ENCODE results near the gene MYO1B. TPM values are rescaled to one million over a fixed set of nuclear protein-coding genes. Genes with fewer than 3 reads are reported as not detected.

The MYO1B gene
- total RNA-seq, 1 donor from 2014 or later, result 157 TPM

DNA sequence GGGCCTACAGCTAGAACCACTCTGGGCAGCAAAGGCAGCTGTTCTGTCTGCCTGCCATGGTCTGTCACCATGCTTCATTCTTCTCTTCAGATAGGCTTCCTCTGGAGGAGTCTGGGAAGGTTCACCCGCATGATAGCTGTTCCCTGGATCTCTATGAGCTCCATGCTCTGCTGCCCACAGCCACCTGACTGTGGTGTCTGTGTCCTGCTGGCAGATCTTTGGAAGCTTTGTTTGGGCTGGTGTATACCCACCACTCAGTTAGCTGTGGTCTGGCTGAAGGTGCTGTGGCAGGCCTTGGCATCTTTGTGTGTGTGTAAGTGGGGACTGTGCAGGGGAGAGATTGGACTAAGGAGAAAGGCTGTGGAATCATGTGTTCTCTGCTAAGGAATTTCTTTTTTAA is 23.4 kb downstream of the MYO1B start:
- DNase-seq (ENCODE audit: low spot score, unreplicated experiment), result no peak
- Mint-ChIP-seq H3K9me3 (ENCODE audit: low read depth) (no peaks in the 10 kb centered on the region), H3K4me3 (ENCODE audit: low read depth) (no peak overlapping the region), H3K36me3 (ENCODE audit: insufficient read depth) (no peaks in the 10 kb centered on the region), H3K27ac (no peak overlapping the region), H3K27me3 (no peaks in the 10 kb centered on the region), H3K4me1 (ENCODE audit: low read depth) (peaks cover 23% of the 10 kb centered on the region)
- TF ChIP-seq, protein P1, sequence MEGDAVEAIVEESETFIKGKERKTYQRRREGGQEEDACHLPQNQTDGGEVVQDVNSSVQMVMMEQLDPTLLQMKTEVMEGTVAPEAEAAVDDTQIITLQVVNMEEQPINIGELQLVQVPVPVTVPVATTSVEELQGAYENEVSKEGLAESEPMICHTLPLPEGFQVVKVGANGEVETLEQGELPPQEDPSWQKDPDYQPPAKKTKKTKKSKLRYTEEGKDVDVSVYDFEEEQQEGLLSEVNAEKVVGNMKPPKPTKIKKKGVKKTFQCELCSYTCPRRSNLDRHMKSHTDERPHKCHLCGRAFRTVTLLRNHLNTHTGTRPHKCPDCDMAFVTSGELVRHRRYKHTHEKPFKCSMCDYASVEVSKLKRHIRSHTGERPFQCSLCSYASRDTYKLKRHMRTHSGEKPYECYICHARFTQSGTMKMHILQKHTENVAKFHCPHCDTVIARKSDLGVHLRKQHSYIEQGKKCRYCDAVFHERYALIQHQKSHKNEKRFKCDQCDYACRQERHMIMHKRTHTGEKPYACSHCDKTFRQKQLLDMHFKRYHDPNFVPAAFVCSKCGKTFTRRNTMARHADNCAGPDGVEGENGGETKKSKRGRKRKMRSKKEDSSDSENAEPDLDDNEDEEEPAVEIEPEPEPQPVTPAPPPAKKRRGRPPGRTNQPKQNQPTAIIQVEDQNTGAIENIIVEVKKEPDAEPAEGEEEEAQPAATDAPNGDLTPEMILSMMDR (IDR thresholded peaks at IDR 0.05; ENCODE audit: unreplicated experiment), result no peak

DNA sequence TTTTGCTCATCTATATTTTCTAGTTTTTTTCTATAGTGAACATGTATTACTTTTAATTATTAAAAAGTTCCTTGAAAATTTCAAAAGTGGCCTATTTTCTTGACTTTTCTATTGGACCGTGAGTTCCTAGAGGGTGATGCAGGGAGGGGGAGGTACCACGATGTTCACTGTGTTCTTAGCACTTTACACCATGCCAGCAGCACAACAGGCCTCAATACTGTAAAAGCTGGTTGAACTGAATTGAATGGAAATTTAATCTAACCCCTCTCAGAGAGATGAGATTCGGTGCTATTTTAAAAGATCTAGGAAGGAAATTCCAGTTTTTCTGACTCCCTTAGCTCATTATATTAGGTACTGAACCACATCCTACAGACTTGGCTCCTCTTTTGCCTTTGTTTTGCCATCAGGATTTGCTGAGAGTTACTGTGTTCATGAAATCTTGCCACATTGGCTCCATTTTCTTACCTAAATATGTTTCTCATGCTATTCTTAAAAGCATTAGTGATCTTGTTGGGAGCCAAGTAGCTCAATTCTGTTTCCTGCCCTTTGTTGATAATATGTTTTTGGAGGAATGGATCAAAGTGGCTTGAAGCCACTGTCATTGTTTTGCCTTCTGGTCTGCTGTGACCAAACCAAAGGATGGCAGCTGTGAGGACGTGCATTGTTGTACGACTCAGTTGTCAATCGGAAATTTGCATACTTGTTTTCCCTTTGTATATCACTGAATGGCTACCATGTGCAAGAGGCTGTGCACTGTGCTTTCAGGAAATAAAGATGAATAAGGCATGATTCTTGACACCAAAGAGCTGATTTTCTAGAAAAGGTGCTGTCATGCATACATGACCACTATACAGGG is 25.3 kb downstream of the MYO1B start:
- Mint-ChIP-seq H3K9me3 (ENCODE audit: low read depth) (no peaks in the 10 kb centered on the region), H3K27me3 (no peaks in the 10 kb centered on the region), H3K36me3 (ENCODE audit: insufficient read depth) (no peaks in the 10 kb centered on the region), H3K4me1 (ENCODE audit: low read depth) (peaks cover 19% of the 10 kb centered on the region), H3K4me3 (ENCODE audit: low read depth) (no peak overlapping the region), H3K27ac (no peak overlapping the region)
- DNase-seq (ENCODE audit: low spot score, unreplicated experiment), result no peak
- TF ChIP-seq, protein P1 (IDR thresholded peaks at IDR 0.05; ENCODE audit: unreplicated experiment), result no peak

DNA sequence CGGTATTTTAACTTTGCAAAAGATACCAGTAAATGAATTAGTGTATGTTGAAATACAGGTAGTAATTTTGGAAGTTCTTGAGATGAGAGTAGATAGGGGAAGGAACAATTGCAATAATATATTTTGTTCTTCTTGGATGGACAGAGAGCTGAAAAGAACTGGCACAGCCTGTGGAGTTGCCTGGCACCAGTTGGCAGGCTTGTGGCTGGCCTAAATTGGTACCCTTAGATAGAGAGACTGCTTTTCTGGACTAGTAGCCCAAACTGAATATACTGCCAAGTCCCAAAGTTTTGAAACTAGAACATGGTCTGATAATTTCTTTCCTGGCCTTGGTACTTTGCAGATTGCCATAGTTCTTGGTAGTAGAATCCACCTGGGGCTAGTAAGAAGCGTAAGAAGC is 26.9 kb downstream of the MYO1B start:
- no peak overlapping the region for H3K27ac Mint-ChIP-seq
- peaks cover 16% of the 10 kb centered on the region for H3K4me1 Mint-ChIP-seq (ENCODE audit: low read depth)
- no peak overlapping the region for H3K4me3 Mint-ChIP-seq (ENCODE audit: low read depth)
- TF ChIP-seq, protein P1 (IDR thresholded peaks at IDR 0.05; ENCODE audit: unreplicated experiment), result no peak
- H3K36me3 Mint-ChIP-seq (ENCODE audit: insufficient read depth), result peaks cover 4% of the 10 kb centered on the region
- DNase-seq (ENCODE audit: low spot score, unreplicated experiment), result no peak
- no peaks in the 10 kb centered on the region for H3K27me3 Mint-ChIP-seq
- H3K9me3 Mint-ChIP-seq (ENCODE audit: low read depth), result no peaks in the 10 kb centered on the region

DNA sequence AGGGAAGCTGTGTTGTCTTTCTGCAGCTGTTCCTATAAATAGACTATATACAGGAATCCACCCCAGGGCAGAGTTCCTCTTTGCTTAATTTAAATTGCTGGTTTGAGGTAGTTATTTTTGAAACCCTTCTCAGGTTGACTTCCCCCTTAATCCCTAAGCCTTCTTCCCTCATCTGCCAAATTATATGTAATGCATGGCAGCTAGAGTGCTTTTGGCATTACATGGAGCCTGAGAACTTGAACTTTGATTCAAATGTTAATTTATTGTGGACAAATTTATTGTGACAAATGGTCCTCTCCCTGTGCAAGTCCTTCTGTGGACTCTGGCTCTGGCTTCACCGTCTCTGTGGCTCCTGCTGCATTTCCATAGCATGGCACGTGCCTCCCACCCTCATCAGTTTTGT is 29.2 kb downstream of the MYO1B start:
- no peak overlapping the region for H3K27ac Mint-ChIP-seq
- H3K4me1 Mint-ChIP-seq (ENCODE audit: low read depth), result peaks cover 12% of the 10 kb centered on the region
- H3K27me3 Mint-ChIP-seq, result no peaks in the 10 kb centered on the region
- peaks cover 12% of the 10 kb centered on the region for H3K36me3 Mint-ChIP-seq (ENCODE audit: insufficient read depth)
- DNase-seq (ENCODE audit: low spot score, unreplicated experiment), result no peak
- H3K9me3 Mint-ChIP-seq (ENCODE audit: low read depth), result no peaks in the 10 kb centered on the region
- TF ChIP-seq, protein P1 (IDR thresholded peaks at IDR 0.05; ENCODE audit: unreplicated experiment), result no peak
- H3K4me3 Mint-ChIP-seq (ENCODE audit: low read depth), result no peak overlapping the region

DNA sequence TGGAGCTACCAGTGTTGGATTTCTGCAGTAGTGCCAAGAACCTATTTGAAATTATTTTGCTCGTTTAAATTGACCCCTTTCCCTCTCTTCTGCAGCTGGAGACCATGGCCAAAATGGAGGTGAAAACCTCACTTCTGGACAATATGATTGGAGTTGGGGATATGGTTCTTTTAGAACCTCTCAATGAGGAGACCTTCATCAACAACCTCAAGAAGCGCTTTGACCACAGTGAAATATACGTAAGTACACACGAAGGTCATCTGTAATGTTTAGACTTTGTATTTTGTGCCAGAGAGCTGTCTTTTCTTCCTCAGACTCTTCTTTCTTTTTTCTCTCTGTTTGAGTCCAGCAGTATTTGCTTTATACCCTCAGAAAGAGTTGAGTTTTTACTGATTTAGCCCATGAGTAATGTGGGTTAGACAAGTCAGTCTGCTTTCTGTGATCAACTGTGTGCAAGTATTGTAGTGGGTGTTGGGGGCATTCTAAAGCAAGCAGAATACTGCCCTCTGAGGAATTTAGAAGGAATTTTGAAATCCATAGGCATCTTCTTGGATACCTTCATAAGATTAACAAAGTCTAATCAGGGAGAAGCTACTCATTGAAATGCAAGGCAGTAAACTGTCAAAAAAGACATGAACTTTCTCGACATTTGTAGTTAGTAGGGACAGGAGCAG is 31.7 kb downstream of the MYO1B start:
- TF ChIP-seq, protein P1 (IDR thresholded peaks at IDR 0.05; ENCODE audit: unreplicated experiment), result no peak
- Mint-ChIP-seq H3K9me3 (ENCODE audit: low read depth) (no peaks in the 10 kb centered on the region), H3K4me3 (ENCODE audit: low read depth) (no peak overlapping the region), H3K4me1 (ENCODE audit: low read depth) (peaks cover 16% of the 10 kb centered on the region), H3K36me3 (ENCODE audit: insufficient read depth) (peaks cover 23% of the 10 kb centered on the region), H3K27me3 (no peaks in the 10 kb centered on the region), H3K27ac (peak overlapping the region; percentile 88)
- no peak for DNase-seq (ENCODE audit: low spot score, unreplicated experiment)

Measured in progenitor cell of endocrine pancreas (in vitro differentiated cells).